Measurements from ENCODE around the gene FHOD3. TPM values are rescaled to one million over a fixed set of nuclear protein-coding genes. Genes with fewer than 3 reads are reported as not detected.

The FHOD3 gene
- total and polyA plus RNA-seq, 4 donors, result 0.57 to 1.3 (median 1.2) TPM; not detected in 1

GRCh38 chr18:36366994-36367839 lies 69.7 kb downstream of the FHOD3 start:
- Histone ChIP-seq H3K9me3 (ENCODE audit: control insufficient read depth in 4 of 4, low read length in 3 of 4) (peaks cover 0 to 2% (median 2%) of the 10 kb centered on the region in 4 donors), H3K36me3 (ENCODE audit: control insufficient read depth in 4 of 4, insufficient read depth in 3 of 4, low read depth in 1 of 4, low read length in 3 of 4) (no peaks in the 10 kb centered on the region), H3K27me3 (ENCODE audit: control insufficient read depth in 4 of 4, insufficient read depth in 4 of 4, low read length in 3 of 4) (peaks cover 0 to 2% (median 0%) of the 10 kb centered on the region in 4 donors), H3K4me1 (ENCODE audit: control insufficient read depth in 4 of 4, insufficient read depth in 4 of 4, low read length in 3 of 4) (no peaks in the 10 kb centered on the region), H3K9ac (ENCODE audit: low read depth in 1 of 2, low read length in 2 of 2) (no peak overlapping the region), H3K4me3 (ENCODE audit: low read depth in 1 of 3, low read length in 3 of 3) (no peak overlapping the region), H3K27ac (ENCODE audit: low read depth in 1 of 2, low read length in 2 of 2) (no peak overlapping the region)
- TF ChIP-seq ATF3 (IDR thresholded peaks at IDR 0.05) (no peak), FOXA1 (IDR thresholded peaks at IDR 0.05) (no peak), FOXA2 (IDR thresholded peaks at IDR 0.05) (no peak), CTCF (IDR thresholded peaks at IDR 0.05; ENCODE audit: low read depth, low read length, missing input control) (no peak), TAF1 (conservative IDR thresholded peaks at IDR 0.05) (no peak), YY1 (IDR thresholded peaks at IDR 0.05) (no peak), RAD21 (IDR thresholded peaks at IDR 0.05) (no peak), NR2F2 (IDR thresholded peaks at IDR 0.05) (no peak), REST (IDR thresholded peaks at IDR 0.05) (no peak), HNF4A (conservative IDR thresholded peaks at IDR 0.05) (no peak), JUND (IDR thresholded peaks at IDR 0.05) (no peak), MAX (IDR thresholded peaks at IDR 0.05) (no peak), RXRA (IDR thresholded peaks at IDR 0.05) (no peak), HNF4G (IDR thresholded peaks at IDR 0.05) (no peak), ZBTB33 (IDR thresholded peaks at IDR 0.05) (no peak), GABPA (IDR thresholded peaks at IDR 0.05 in 1 of 2, conservative IDR thresholded peaks at IDR 0.05 in 1 of 2) (no peak)
- 63% methylated on average over 8 of the region's 8 CpGs for WGBS
- DNase-seq (ENCODE audit: low spot score), result no peak
